ENCODE measurements around the gene EID3. TPM values are rescaled to one million over a fixed set of nuclear protein-coding genes. Genes with fewer than 3 reads are reported as not detected.

The EID3 gene
- total RNA-seq, 1 experiment from 2014 or later: 3.0 TPM

GRCh38 chr12:104337030-104337558 lies 33.6 kb downstream of the EID3 start:
- Histone ChIP-seq H2AFZ (ENCODE audit: low read depth, low read length, poor library complexity, severe bottlenecking) (no peak overlapping the region), H4K20me1 (ENCODE audit: insufficient read depth) (peaks cover 15% of the 10 kb centered on the region; the same call in 1 of the 2 replicates), H3K27me3 (ENCODE audit: insufficient read depth, low read length) (no peaks in the 10 kb centered on the region), H3K4me2 (ENCODE audit: low read length) (no peak overlapping the region), H3K9me2 (ENCODE audit: insufficient read depth) (no peaks in the 10 kb centered on the region), H3K27ac (ENCODE audit: low read depth, low read length) (no peak overlapping the region), H3K36me3 (ENCODE audit: control insufficient read depth in 1 of 2, insufficient read depth in 2 of 2, low read length in 2 of 2) (peaks cover 58 to 67% of the 10 kb centered on the region in 2 experiments), H3K4me3 (replicated peaks in 1 of 2; ENCODE audit: low read depth in 1 of 2, low read length in 2 of 2) (no peak overlapping the region), H3K4me1 (ENCODE audit: control insufficient read depth in 1 of 2, insufficient read depth in 2 of 2, low read length in 2 of 2) (no peaks in the 10 kb centered on the region), H3K79me2 (ENCODE audit: insufficient read depth, low read length) (peaks cover 91% of the 10 kb centered on the region), H3K9ac (ENCODE audit: low read length) (no peak overlapping the region), H3K9me3 (ENCODE audit: control insufficient read depth in 1 of 2, insufficient read depth in 1 of 2, low read depth in 1 of 2, low read length in 2 of 2) (no peaks in the 10 kb centered on the region)
- no peak for TF ChIP-seq TCF7L2 (IDR thresholded peaks at IDR 0.05; ENCODE audit: borderline replicate concordance, extremely low read depth, insufficient read depth, insufficient read length)
- no peak for TF ChIP-seq CBX3 (IDR thresholded peaks at IDR 0.05; ENCODE audit: low read depth)
- TF ChIP-seq CEBPB (IDR thresholded peaks at IDR 0.05; ENCODE audit: low read depth): no peak
- TF ChIP-seq ZBTB33 (IDR thresholded peaks at IDR 0.05; ENCODE audit: extremely low read depth, insufficient replicate concordance, low read length): no peak
- TF ChIP-seq POLR2AphosphoS5 (IDR thresholded peaks at IDR 0.05; ENCODE audit: low read depth, low read length): no peak
- TF ChIP-seq POLR2A (IDR thresholded peaks at IDR 0.05; ENCODE audit: borderline replicate concordance, extremely low read depth, insufficient read depth, insufficient read length): no peak
- no peak for TF ChIP-seq JUND (IDR thresholded peaks at IDR 0.05)
- TF ChIP-seq ATF3 (IDR thresholded peaks at IDR 0.05): no peak
- TF ChIP-seq EZH2phosphoT487 (IDR thresholded peaks at IDR 0.05; ENCODE audit: borderline replicate concordance): no peak
- TF ChIP-seq EGR1 (IDR thresholded peaks at IDR 0.05; ENCODE audit: low read depth): no peak
- no peak for TF ChIP-seq CTCF (IDR thresholded peaks at IDR 0.05 in 2 of 3, conservative IDR thresholded peaks at IDR 0.05 in 1 of 3; ENCODE audit: borderline replicate concordance in 1 of 3, insufficient read depth in 1 of 3, low read depth in 2 of 3, low read length in 2 of 3)
- TF ChIP-seq ZNF274 (IDR thresholded peaks at IDR 0.05; ENCODE audit: low read depth, low read length): no peak
- TF ChIP-seq SP1 (IDR thresholded peaks at IDR 0.05; ENCODE audit: low read depth): no peak
- no peak for TF ChIP-seq FOSL1 (IDR thresholded peaks at IDR 0.05; ENCODE audit: low read depth)
- no peak for TF ChIP-seq SIN3A (IDR thresholded peaks at IDR 0.05; ENCODE audit: low read depth)
- TF ChIP-seq SRF (IDR thresholded peaks at IDR 0.05; ENCODE audit: low read depth): no peak
- TF ChIP-seq MAX (IDR thresholded peaks at IDR 0.05): no peak
- no peak for TF ChIP-seq EZH2 (IDR thresholded peaks at IDR 0.05)
- TF ChIP-seq YY1 (IDR thresholded peaks at IDR 0.05; ENCODE audit: extremely low read depth, insufficient replicate concordance, low read depth, low read length): no peak
- ChIA-PET POLR2A (no interaction called here), CTCF (no interaction called here), RAD21 (ENCODE audit: low non-redundant PET in 1 of 2, low total read pairs in 2 of 2, uncharacterized antibody in 2 of 2, unreplicated experiment in 2 of 2) (no interaction called here)
- DNase-seq (ENCODE audit: low read depth, low spot score) (no peak), ATAC-seq (no peak)
- BruUV-seq (replicated peaks): no TSS peak
- intact Hi-C loops (cut with micrococcal nuclease): no loop called here
